T-cell (primary cell): ENCODE data around the gene CARS1. TPM values are rescaled to one million over a fixed set of nuclear protein-coding genes. Genes with fewer than 3 reads are reported as not detected.

Experiments used
- ATAC-seq, 4 experiments: fragments of 200-7000 bp in 3 of 4; fragments of 150-1000 bp in 1 of 4; cut with Tn5 transposase; replicated peaks in 1 of 4; 1 replicate in 3 of 4; 2 replicates in 1 of 4; pipeline ENCODE4 v1.10.0; 2021; ENCODE audit warnings: moderate library complexity in 3 of 4, mild to moderate bottlenecking in 2 of 4, moderate number of reproducible peaks in 1 of 4
- CTCF ChIA-PET, 2 donors: fragments of 300-600 bp; sonication (Branson Sonifier 250); formaldehyde crosslinking; loops; one replicate each; lab custom pipeline; 2022; ENCODE audit warnings: antibody characterized with exemption in 2 of 2; lab: Charles Lee
- POLR2A ChIA-PET, 2 donors: fragments of 300-600 bp; sonication (Branson Sonifier 250); formaldehyde crosslinking; loops; one replicate each; lab custom pipeline; 2022; ENCODE audit warnings: antibody characterized with exemption in 2 of 2; lab: Charles Lee
- DNase-seq, 35 experiments: peaks; one replicate each; pipeline versions ENCODE4 v3.0.0 to v3.0.0-alpha.2; 2013 to 2023
- H3K27ac ChIP-seq: one replicate; pipeline ENCODE4 v1.5.1; 2013; ENCODE audit warnings: low read length
- H3K27me3 ChIP-seq, 2 experiments: replicated peaks in 1 of 2; 1 replicate in 1 of 2; 2 replicates in 1 of 2; pipeline versions ENCODE4 v1.6.1 to v1.7.0; 2013; ENCODE audit warnings: low read length in 1 of 2, mixed read lengths in 1 of 2; ENCODE audit not compliant: control insufficient read depth in 2 of 2, insufficient read depth in 2 of 2; ENCODE audit errors: extremely low read depth in 1 of 2
- H3K36me3 ChIP-seq, 2 donors: 1 replicate in 1 of 2; 2 replicates in 1 of 2; pipeline versions ENCODE4 v1.6.1 to v1.7.0; 2013; ENCODE audit warnings: low read length in 1 of 2; ENCODE audit not compliant: control insufficient read depth in 2 of 2, insufficient read depth in 1 of 2; ENCODE audit errors: extremely low read depth in 1 of 2
- H3K4me1 ChIP-seq, 2 experiments: 1 replicate in 1 of 2; 2 replicates in 1 of 2; pipeline versions ENCODE4 v1.6.1 to v1.7.0; 2013; ENCODE audit warnings: low read length in 2 of 2, mixed read lengths in 1 of 2; ENCODE audit not compliant: insufficient read depth in 2 of 2, control insufficient read depth in 1 of 2; ENCODE audit errors: extremely low read depth in 1 of 2
- H3K4me3 ChIP-seq, 2 donors: 1 replicate in 1 of 2; 2 replicates in 1 of 2; pipeline versions ENCODE4 v1.5.1 to v1.7.0; 2013; ENCODE audit warnings: mild to moderate bottlenecking in 2 of 2, low read length in 1 of 2, moderate library complexity in 1 of 2; ENCODE audit not compliant: control insufficient read depth in 1 of 2; ENCODE audit errors: extremely low read depth in 1 of 2
- H3K9me3 ChIP-seq: 2 replicates; pipeline ENCODE4 v1.7.0; 2013
- H3K27ac Mint-ChIP-seq, 2 donors: one replicate each; pipeline ENCODE4 v1.8.0; 2020 to 2021; ENCODE audit warnings: mild to moderate bottlenecking in 2 of 2, mixed read lengths in 2 of 2
- H3K27me3 Mint-ChIP-seq, 2 donors: one replicate each; pipeline ENCODE4 v1.8.0; 2021 to 2022; ENCODE audit warnings: mixed read lengths in 2 of 2
- H3K36me3 Mint-ChIP-seq: one replicate; pipeline ENCODE4 v1.8.0; 2021; ENCODE audit warnings: mixed read lengths
- H3K4me1 Mint-ChIP-seq, 3 donors: one replicate each; pipeline ENCODE4 v1.8.0; 2020 to 2022; ENCODE audit warnings: mixed read lengths in 3 of 3, mild to moderate bottlenecking in 1 of 3
- H3K4me3 Mint-ChIP-seq, 3 donors: one replicate each; pipeline ENCODE4 v1.8.0; 2020 to 2022; ENCODE audit warnings: mild to moderate bottlenecking in 3 of 3, mixed read lengths in 3 of 3, moderate library complexity in 3 of 3
- H3K9me3 Mint-ChIP-seq, 3 donors: one replicate each; pipeline ENCODE4 v1.8.0; 2020 to 2022; ENCODE audit warnings: mixed read lengths in 3 of 3
- WGBS: methylation state at CpG from one replicate; pipeline ENCODE4 v1.1.5; 2013; ENCODE audit warnings: missing lambda C conversion rate; ENCODE audit not compliant: insufficient coverage; 5-methylcytosine and 5-hydroxymethylcytosine counted together
- total RNA-seq, 35 experiments: library from RNA in 6 of 35; stranded (reverse) in 6 of 35; fragments of 120-200 nt in 1 of 35; gene quantifications; one replicate each; pipeline versions ENCODE4 v1.2.1 to v1.2.4 and lab custom pipeline; 2013 to 2026

The CARS1 gene
- total RNA-seq, 5 donors from 2014 or later (not counting 1 experiment from before 2014, with no cell fraction given), result 45.3 to 113 (median 109) TPM

GRCh38 chr11:3049430-3050243 lies 7.6 kb downstream of the CARS1 start:
- no peaks in the 10 kb centered on the region for H3K9me3 ChIP-seq
- ChIA-PET CTCF (interaction anchor here in 1 of 2 donors (0.7 to 2.5 kb wide), 2 partner anchors 42 to 61 kb away, joined by 3 to 10 read pairs; no protein-coding TSS in a partner anchor), POLR2A (interaction anchor here (0.7 to 1.0 kb wide), 2 partner anchors 36 to 166 kb away, joined by 3 read pairs; no protein-coding TSS in a partner anchor)
- peaks cover 16% of the 10 kb centered on the region for H3K36me3 Mint-ChIP-seq
- no peak overlapping the region for H3K4me3 ChIP-seq
- peak overlapping the region in 2 of 3 donors; percentile 51 to 65 for H3K4me3 Mint-ChIP-seq
- WGBS, result 57% methylated on average over 12 of the region's 18 CpGs
- H3K9me3 Mint-ChIP-seq, result no peaks in the 10 kb centered on the region
- peak overlapping the region; percentile 91 to 93 for H3K27ac Mint-ChIP-seq
- no peaks in the 10 kb centered on the region for H3K27me3 ChIP-seq
- peak overlapping the region; percentile 80 for H3K27ac ChIP-seq
- H3K36me3 ChIP-seq, result peaks cover 15 to 51% of the 10 kb centered on the region in 2 donors
- peaks cover 0 to 43% of the 10 kb centered on the region in 2 experiments for H3K4me1 ChIP-seq
- DNase-seq (peak; percentile 11 to 87 (median 60)), ATAC-seq (peak; percentile 83 to 95 (median 90))
- H3K4me1 Mint-ChIP-seq, result peaks cover 44 to 52% (median 46%) of the 10 kb centered on the region in 3 donors
- no peaks in the 10 kb centered on the region for H3K27me3 Mint-ChIP-seq

- no peaks in the 10 kb centered on the region for H3K9me3 Mint-ChIP-seq
- peaks cover 35 to 49% (median 40%) of the 10 kb centered on the region in 3 donors for H3K4me1 Mint-ChIP-seq
- H3K27me3 ChIP-seq, result no peaks in the 10 kb centered on the region
- no peaks in the 10 kb centered on the region for H3K9me3 ChIP-seq
- ChIA-PET CTCF (interaction anchor here (0.6 to 1.2 kb wide), 2 partner anchors 10 to 67 kb away, joined by 4 to 7 read pairs; partner anchors contain the start of gene CARS1 (in 1 of the 2)), POLR2A (no interaction called here)
- peaks cover 0 to 38% of the 10 kb centered on the region in 2 experiments for H3K4me1 ChIP-seq
- no peak overlapping the region for H3K4me3 ChIP-seq
- no peak for DNase-seq
- no peak for ATAC-seq
- no peak overlapping the region for H3K27ac Mint-ChIP-seq
- H3K27ac ChIP-seq, result no peak overlapping the region
- no peaks in the 10 kb centered on the region for H3K27me3 Mint-ChIP-seq
- H3K4me3 Mint-ChIP-seq, result no peak overlapping the region
- 99% methylated on average over 15 of the region's 16 CpGs for WGBS
- peaks cover 15 to 42% of the 10 kb centered on the region in 2 donors for H3K36me3 ChIP-seq
- peaks cover 9% of the 10 kb centered on the region for H3K36me3 Mint-ChIP-seq
Measured at GRCh38 chr11:3047637-3048036, 9.6 kb downstream of the CARS1 start.

GRCh38 chr11:3046641-3047040 lies 10.6 kb downstream of the CARS1 start:
- peaks cover 15 to 47% of the 10 kb centered on the region in 2 donors for H3K36me3 ChIP-seq
- ChIA-PET POLR2A (interaction anchor here in 1 of 2 donors (0.6 kb wide), 1 partner anchor 838 kb away, joined by 4 read pairs; no protein-coding TSS in a partner anchor), CTCF (interaction anchor here in 1 of 2 donors (0.6 kb wide), 1 partner anchor 31 kb away, joined by 3 read pairs; no protein-coding TSS in a partner anchor)

GRCh38 chr11:3046190-3046589 lies 11.0 kb downstream of the CARS1 start:
- ChIA-PET CTCF (no interaction called here), POLR2A (no interaction called here)
- Mint-ChIP-seq H3K27me3 (no peaks in the 10 kb centered on the region), H3K36me3 (peaks cover 15% of the 10 kb centered on the region), H3K4me1 (peaks cover 26 to 41% (median 33%) of the 10 kb centered on the region in 3 donors), H3K27ac (no peak overlapping the region), H3K9me3 (no peaks in the 10 kb centered on the region), H3K4me3 (no peak overlapping the region)
- Histone ChIP-seq H3K4me1 (peaks cover 0 to 29% of the 10 kb centered on the region in 2 experiments), H3K4me3 (no peak overlapping the region), H3K27me3 (no peaks in the 10 kb centered on the region), H3K27ac (no peak overlapping the region), H3K9me3 (no peaks in the 10 kb centered on the region), H3K36me3 (peaks cover 15 to 47% of the 10 kb centered on the region in 2 donors)
- WGBS, result 95% methylated on average over 10 of the region's 12 CpGs
- DNase-seq (no peak), ATAC-seq (no peak)

More at GRCh38 chr11:3046641-3047040, 10.6 kb downstream of the CARS1 start:
- no peak overlapping the region for H3K27ac ChIP-seq
- no peak overlapping the region for H3K4me3 Mint-ChIP-seq
- H3K36me3 Mint-ChIP-seq, result peaks cover 13% of the 10 kb centered on the region
- no peaks in the 10 kb centered on the region for H3K27me3 Mint-ChIP-seq
- peaks cover 0 to 34% of the 10 kb centered on the region in 2 experiments for H3K4me1 ChIP-seq
- H3K9me3 Mint-ChIP-seq, result no peaks in the 10 kb centered on the region
- DNase-seq, result no peak
- peaks cover 30 to 46% (median 36%) of the 10 kb centered on the region in 3 donors for H3K4me1 Mint-ChIP-seq
- H3K9me3 ChIP-seq, result no peaks in the 10 kb centered on the region
- no peak overlapping the region for H3K27ac Mint-ChIP-seq
- H3K27me3 ChIP-seq, result no peaks in the 10 kb centered on the region
- ATAC-seq, result no peak
- H3K4me3 ChIP-seq, result no peak overlapping the region
- no CpG with 5 or more reads among the region's 8 CpGs for WGBS

GRCh38 chr11:3044915-3045314 lies 12.3 kb downstream of the CARS1 start:
- H3K27me3 ChIP-seq, result no peaks in the 10 kb centered on the region
- ATAC-seq (no peak), DNase-seq (no peak)
- peaks cover 0 to 17% of the 10 kb centered on the region in 2 experiments for H3K4me1 ChIP-seq
- peaks cover 13 to 28% (median 20%) of the 10 kb centered on the region in 3 donors for H3K4me1 Mint-ChIP-seq
- no peaks in the 10 kb centered on the region for H3K9me3 Mint-ChIP-seq
- no peak overlapping the region for H3K4me3 Mint-ChIP-seq
- no peaks in the 10 kb centered on the region for H3K9me3 ChIP-seq
- H3K36me3 ChIP-seq, result peaks cover 18 to 57% of the 10 kb centered on the region in 2 donors
- 100% methylated on average over 3 of the region's 12 CpGs for WGBS
- POLR2A ChIA-PET, result no interaction called here
- CTCF ChIA-PET, result no interaction called here
- H3K27ac Mint-ChIP-seq, result no peak overlapping the region
- H3K4me3 ChIP-seq, result no peak overlapping the region
- H3K27me3 Mint-ChIP-seq, result no peaks in the 10 kb centered on the region
- H3K36me3 Mint-ChIP-seq, result peaks cover 23% of the 10 kb centered on the region
- H3K27ac ChIP-seq, result no peak overlapping the region

- Histone ChIP-seq H3K27me3 (no peaks in the 10 kb centered on the region), H3K4me1 (peaks cover 0 to 7% of the 10 kb centered on the region in 2 experiments), H3K9me3 (no peaks in the 10 kb centered on the region), H3K27ac (no peak overlapping the region), H3K4me3 (no peak overlapping the region), H3K36me3 (peaks cover 14 to 62% of the 10 kb centered on the region in 2 donors)
- POLR2A ChIA-PET, result no interaction called here
- CTCF ChIA-PET, result no interaction called here
- ATAC-seq (no peak), DNase-seq (no peak)
- H3K9me3 Mint-ChIP-seq, result no peaks in the 10 kb centered on the region
- 94% methylated on average over 5 of the region's 6 CpGs for WGBS
- H3K4me1 Mint-ChIP-seq, result peaks cover 6 to 19% (median 12%) of the 10 kb centered on the region in 3 donors
- H3K4me3 Mint-ChIP-seq, result no peak overlapping the region
- H3K27ac Mint-ChIP-seq, result no peak overlapping the region
- peaks cover 31% of the 10 kb centered on the region for H3K36me3 Mint-ChIP-seq
- H3K27me3 Mint-ChIP-seq, result no peaks in the 10 kb centered on the region
Measured at GRCh38 chr11:3044004-3044403, 13.2 kb downstream of the CARS1 start.
